Measurements from ENCODE around the gene MYRF.
A peak's percentile ranks its signal among the peaks of the same experiment; 100 is the strongest.

Gene MYRF

GRCh38 chr11:61733120-61733978 lies 19.1 kb upstream of the MYRF start:
- TF ChIP-seq, protein P1, sequence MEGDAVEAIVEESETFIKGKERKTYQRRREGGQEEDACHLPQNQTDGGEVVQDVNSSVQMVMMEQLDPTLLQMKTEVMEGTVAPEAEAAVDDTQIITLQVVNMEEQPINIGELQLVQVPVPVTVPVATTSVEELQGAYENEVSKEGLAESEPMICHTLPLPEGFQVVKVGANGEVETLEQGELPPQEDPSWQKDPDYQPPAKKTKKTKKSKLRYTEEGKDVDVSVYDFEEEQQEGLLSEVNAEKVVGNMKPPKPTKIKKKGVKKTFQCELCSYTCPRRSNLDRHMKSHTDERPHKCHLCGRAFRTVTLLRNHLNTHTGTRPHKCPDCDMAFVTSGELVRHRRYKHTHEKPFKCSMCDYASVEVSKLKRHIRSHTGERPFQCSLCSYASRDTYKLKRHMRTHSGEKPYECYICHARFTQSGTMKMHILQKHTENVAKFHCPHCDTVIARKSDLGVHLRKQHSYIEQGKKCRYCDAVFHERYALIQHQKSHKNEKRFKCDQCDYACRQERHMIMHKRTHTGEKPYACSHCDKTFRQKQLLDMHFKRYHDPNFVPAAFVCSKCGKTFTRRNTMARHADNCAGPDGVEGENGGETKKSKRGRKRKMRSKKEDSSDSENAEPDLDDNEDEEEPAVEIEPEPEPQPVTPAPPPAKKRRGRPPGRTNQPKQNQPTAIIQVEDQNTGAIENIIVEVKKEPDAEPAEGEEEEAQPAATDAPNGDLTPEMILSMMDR (IDR thresholded peaks at IDR 0.05; ENCODE audit: borderline replicate concordance, extremely low read depth, low read length, poor library complexity, severe bottlenecking): peak; percentile 99
- no peak for TF ChIP-seq EZH2 (IDR thresholded peaks at IDR 0.05; ENCODE audit: borderline replicate concordance, low read depth, low read length, severe bottlenecking)
- H3K4me1 ChIP-seq (ENCODE audit: insufficient read depth, low read length): no peaks in the 10 kb centered on the region
- peak; percentile 81 for DNase-seq
- H3K36me3 ChIP-seq (ENCODE audit: insufficient read depth, low read length): no peaks in the 10 kb centered on the region
- H3K27ac ChIP-seq (ENCODE audit: low read length): no peak overlapping the region
- peak; percentile 98 for ATAC-seq (ENCODE audit: insufficient read depth, low read depth)
- no peak overlapping the region for H3K9ac ChIP-seq (ENCODE audit: low read depth, low read length)
- no peaks in the 10 kb centered on the region for H3K9me3 ChIP-seq (ENCODE audit: insufficient read depth, low read length, severe bottlenecking)
- no peak overlapping the region for H3K4me3 ChIP-seq (ENCODE audit: low read depth in 1 of 2, low read length in 2 of 2)
- H2AFZ ChIP-seq (ENCODE audit: low read depth, low read length): peak overlapping the region; percentile 24; the same call in 1 of the 2 replicates
- peaks cover 8% of the 10 kb centered on the region for H4K20me1 ChIP-seq (ENCODE audit: insufficient read depth, low read length)
- H3K79me2 ChIP-seq (ENCODE audit: insufficient read depth, low read length): no peaks in the 10 kb centered on the region
- H3K4me2 ChIP-seq (ENCODE audit: insufficient read depth, low read length): no peak overlapping the region
- no peaks in the 10 kb centered on the region for H3K27me3 ChIP-seq (ENCODE audit: insufficient read depth, low read length, poor library complexity)

GRCh38 chr11:61734767-61735166 lies 17.7 kb upstream of the MYRF start:
- no peak for TF ChIP-seq EZH2 (IDR thresholded peaks at IDR 0.05; ENCODE audit: borderline replicate concordance, low read depth, low read length, severe bottlenecking)
- TF ChIP-seq, protein P1 (IDR thresholded peaks at IDR 0.05; ENCODE audit: borderline replicate concordance, extremely low read depth, low read length, poor library complexity, severe bottlenecking): no peak
- Histone ChIP-seq H3K9ac (ENCODE audit: low read depth, low read length) (no peak overlapping the region), H3K9me3 (ENCODE audit: insufficient read depth, low read length, severe bottlenecking) (no peaks in the 10 kb centered on the region), H3K79me2 (ENCODE audit: insufficient read depth, low read length) (no peaks in the 10 kb centered on the region), H3K27me3 (ENCODE audit: insufficient read depth, low read length, poor library complexity) (no peaks in the 10 kb centered on the region), H3K4me2 (ENCODE audit: insufficient read depth, low read length) (no peak overlapping the region), H2AFZ (ENCODE audit: low read depth, low read length) (no peak overlapping the region), H3K4me3 (ENCODE audit: low read depth in 1 of 2, low read length in 2 of 2) (no peak overlapping the region), H3K36me3 (ENCODE audit: insufficient read depth, low read length) (no peaks in the 10 kb centered on the region), H3K27ac (ENCODE audit: low read length) (no peak overlapping the region), H4K20me1 (ENCODE audit: insufficient read depth, low read length) (peaks cover 8% of the 10 kb centered on the region), H3K4me1 (ENCODE audit: insufficient read depth, low read length) (no peaks in the 10 kb centered on the region)
- ATAC-seq (ENCODE audit: insufficient read depth, low read depth): no peak
- DNase-seq: no peak

DNA sequence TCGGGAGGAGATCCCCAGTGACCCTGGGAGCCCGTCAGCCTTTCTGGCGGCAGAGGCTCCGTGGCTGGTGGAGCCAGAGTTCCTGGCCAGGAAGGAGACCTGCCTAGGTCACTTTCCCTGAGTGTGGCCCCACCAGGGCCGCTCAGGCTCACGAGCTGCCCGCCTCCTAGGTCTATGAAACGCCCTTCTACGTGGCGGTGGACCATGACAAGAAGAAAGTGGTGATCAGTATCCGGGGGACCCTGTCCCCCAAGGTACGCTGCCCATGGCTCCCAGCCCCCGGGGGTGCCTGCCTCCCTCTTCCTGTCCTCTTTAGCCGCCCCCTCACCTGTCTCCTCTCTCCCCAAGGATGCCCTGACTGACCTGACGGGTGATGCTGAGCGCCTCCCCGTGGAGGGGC lies 17.0 kb upstream of the MYRF start:
- Histone ChIP-seq H3K27ac (ENCODE audit: low read length) (no peak overlapping the region), H4K20me1 (ENCODE audit: insufficient read depth, low read length) (peaks cover 8% of the 10 kb centered on the region), H3K9ac (ENCODE audit: low read depth, low read length) (no peak overlapping the region), H3K27me3 (ENCODE audit: insufficient read depth, low read length, poor library complexity) (no peaks in the 10 kb centered on the region), H3K4me2 (ENCODE audit: insufficient read depth, low read length) (no peak overlapping the region), H3K36me3 (ENCODE audit: insufficient read depth, low read length) (no peaks in the 10 kb centered on the region), H3K4me3 (ENCODE audit: low read depth in 1 of 2, low read length in 2 of 2) (no peak overlapping the region), H2AFZ (ENCODE audit: low read depth, low read length) (no peak overlapping the region), H3K9me3 (ENCODE audit: insufficient read depth, low read length, severe bottlenecking) (no peaks in the 10 kb centered on the region), H3K4me1 (ENCODE audit: insufficient read depth, low read length) (no peaks in the 10 kb centered on the region), H3K79me2 (ENCODE audit: insufficient read depth, low read length) (no peaks in the 10 kb centered on the region)
- no peak for DNase-seq
- no peak for ATAC-seq (ENCODE audit: insufficient read depth, low read depth)
- no peak for TF ChIP-seq EZH2 (IDR thresholded peaks at IDR 0.05; ENCODE audit: borderline replicate concordance, low read depth, low read length, severe bottlenecking)
- TF ChIP-seq, protein P1 (IDR thresholded peaks at IDR 0.05; ENCODE audit: borderline replicate concordance, extremely low read depth, low read length, poor library complexity, severe bottlenecking): no peak

Measured in DND-41 (cell line).